ENCODE results near the gene OR10S1.

The OR10S1 gene

DNA sequence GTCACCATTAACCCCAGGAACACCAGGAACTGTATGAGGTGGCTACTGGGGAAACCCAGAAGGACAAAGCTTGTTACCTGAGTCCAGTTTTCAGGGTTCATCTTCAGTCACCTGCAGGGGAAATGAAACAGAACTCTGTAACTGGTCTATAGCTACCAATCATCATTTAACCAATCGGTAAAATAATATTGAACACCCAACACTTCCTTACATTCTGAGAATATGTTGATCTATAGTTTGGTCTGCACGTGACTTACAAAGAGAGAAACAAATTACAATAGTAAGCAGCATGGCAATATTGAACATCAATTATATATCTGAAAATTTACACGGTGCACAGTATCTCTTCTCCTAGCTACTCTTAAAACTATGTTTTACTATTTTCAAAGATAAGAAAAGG lies 33.8 kb downstream of the OR10S1 start, which contains the start of gene OR6T1:
Gene OR6T1 (minus strand): TSS at position 101 of the 400 bp plus-strand sequence. CDS start 0 bp downstream, at position 101.
- Histone ChIP-seq H3K4me3 (ENCODE audit: low read length, poor library complexity, severe bottlenecking) (no peak within 1 kb of the TSS), H3K36me3 (ENCODE audit: insufficient read depth, low read length) (no peaks in the 10 kb centered on the region), H3K9ac (ENCODE audit: low read depth, low read length, poor library complexity, severe bottlenecking) (no peak within 1 kb of the TSS), H3F3A (ENCODE audit: low read depth) (no peaks in the 10 kb centered on the region), H2AFZ (ENCODE audit: low read length) (no peak within 1 kb of the TSS), H4K20me1 (ENCODE audit: insufficient read depth, low read length, poor library complexity, severe bottlenecking) (no peaks in the 10 kb centered on the region), H3K9me2 (replicated peaks; ENCODE audit: low read depth, low read length) (no peaks in the 10 kb centered on the region), H3K4me1 (ENCODE audit: insufficient read depth, low read length, poor library complexity, severe bottlenecking) (no peaks in the 10 kb centered on the region), H3K4me2 (ENCODE audit: low read depth, low read length, poor library complexity, severe bottlenecking) (no peak within 1 kb of the TSS), H3K9me3 (ENCODE audit: insufficient read depth, low read depth, low read length) (no peaks in the 10 kb centered on the region; the same call in 1 of the 2 replicates), H3K79me2 (ENCODE audit: insufficient read depth, low read length) (no peaks in the 10 kb centered on the region), H3K27me3 (ENCODE audit: insufficient read depth, low read length, poor library complexity, severe bottlenecking) (no peaks in the 10 kb centered on the region)
- TF ChIP-seq, protein P1, sequence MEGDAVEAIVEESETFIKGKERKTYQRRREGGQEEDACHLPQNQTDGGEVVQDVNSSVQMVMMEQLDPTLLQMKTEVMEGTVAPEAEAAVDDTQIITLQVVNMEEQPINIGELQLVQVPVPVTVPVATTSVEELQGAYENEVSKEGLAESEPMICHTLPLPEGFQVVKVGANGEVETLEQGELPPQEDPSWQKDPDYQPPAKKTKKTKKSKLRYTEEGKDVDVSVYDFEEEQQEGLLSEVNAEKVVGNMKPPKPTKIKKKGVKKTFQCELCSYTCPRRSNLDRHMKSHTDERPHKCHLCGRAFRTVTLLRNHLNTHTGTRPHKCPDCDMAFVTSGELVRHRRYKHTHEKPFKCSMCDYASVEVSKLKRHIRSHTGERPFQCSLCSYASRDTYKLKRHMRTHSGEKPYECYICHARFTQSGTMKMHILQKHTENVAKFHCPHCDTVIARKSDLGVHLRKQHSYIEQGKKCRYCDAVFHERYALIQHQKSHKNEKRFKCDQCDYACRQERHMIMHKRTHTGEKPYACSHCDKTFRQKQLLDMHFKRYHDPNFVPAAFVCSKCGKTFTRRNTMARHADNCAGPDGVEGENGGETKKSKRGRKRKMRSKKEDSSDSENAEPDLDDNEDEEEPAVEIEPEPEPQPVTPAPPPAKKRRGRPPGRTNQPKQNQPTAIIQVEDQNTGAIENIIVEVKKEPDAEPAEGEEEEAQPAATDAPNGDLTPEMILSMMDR (conservative IDR thresholded peaks at IDR 0.05; ENCODE audit: low read length) = no peak
- TF ChIP-seq EZH2phosphoT487 (IDR thresholded peaks at IDR 0.05; ENCODE audit: borderline replicate concordance) = no peak

DNA sequence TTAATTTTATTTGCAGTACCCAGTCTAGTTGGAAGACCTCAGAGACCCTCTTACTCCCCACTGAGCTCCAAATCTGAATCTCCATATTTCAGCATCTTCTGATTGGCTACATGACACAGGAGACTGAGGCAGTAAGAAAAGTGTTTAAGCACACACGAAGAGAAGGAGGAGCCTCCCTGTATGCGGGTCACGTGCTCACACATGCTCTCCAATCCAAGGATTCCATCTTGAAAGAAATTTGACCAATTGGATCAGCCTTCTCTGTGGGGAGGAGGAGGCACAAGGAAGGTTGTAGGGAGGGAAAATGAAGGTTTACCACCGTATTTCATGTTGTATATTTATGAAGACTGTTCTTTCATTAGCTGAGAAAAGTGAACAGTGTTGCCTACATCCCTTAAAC lies 35.2 kb downstream of the OR10S1 start:
- no peak overlapping the region for H3K9ac ChIP-seq (ENCODE audit: low read depth, low read length, poor library complexity, severe bottlenecking)
- no peak overlapping the region for H3K4me2 ChIP-seq (ENCODE audit: low read depth, low read length, poor library complexity, severe bottlenecking)
- no peak for TF ChIP-seq EZH2phosphoT487 (IDR thresholded peaks at IDR 0.05; ENCODE audit: borderline replicate concordance)
- TF ChIP-seq, protein P1 (conservative IDR thresholded peaks at IDR 0.05; ENCODE audit: low read length) = no peak
- H3K4me1 ChIP-seq (ENCODE audit: insufficient read depth, low read length, poor library complexity, severe bottlenecking) = no peaks in the 10 kb centered on the region
- no peaks in the 10 kb centered on the region for H3F3A ChIP-seq (ENCODE audit: low read depth)
- no peaks in the 10 kb centered on the region for H4K20me1 ChIP-seq (ENCODE audit: insufficient read depth, low read length, poor library complexity, severe bottlenecking)
- H3K36me3 ChIP-seq (ENCODE audit: insufficient read depth, low read length) = no peaks in the 10 kb centered on the region
- H3K9me2 ChIP-seq (replicated peaks; ENCODE audit: low read depth, low read length) = no peaks in the 10 kb centered on the region
- H3K9me3 ChIP-seq (ENCODE audit: insufficient read depth, low read depth, low read length) = no peaks in the 10 kb centered on the region; the same call in 1 of the 2 replicates
- no peaks in the 10 kb centered on the region for H3K27me3 ChIP-seq (ENCODE audit: insufficient read depth, low read length, poor library complexity, severe bottlenecking)
- no peak overlapping the region for H2AFZ ChIP-seq (ENCODE audit: low read length)
- H3K79me2 ChIP-seq (ENCODE audit: insufficient read depth, low read length) = no peaks in the 10 kb centered on the region
- no peak overlapping the region for H3K4me3 ChIP-seq (ENCODE audit: low read length, poor library complexity, severe bottlenecking)

DNA sequence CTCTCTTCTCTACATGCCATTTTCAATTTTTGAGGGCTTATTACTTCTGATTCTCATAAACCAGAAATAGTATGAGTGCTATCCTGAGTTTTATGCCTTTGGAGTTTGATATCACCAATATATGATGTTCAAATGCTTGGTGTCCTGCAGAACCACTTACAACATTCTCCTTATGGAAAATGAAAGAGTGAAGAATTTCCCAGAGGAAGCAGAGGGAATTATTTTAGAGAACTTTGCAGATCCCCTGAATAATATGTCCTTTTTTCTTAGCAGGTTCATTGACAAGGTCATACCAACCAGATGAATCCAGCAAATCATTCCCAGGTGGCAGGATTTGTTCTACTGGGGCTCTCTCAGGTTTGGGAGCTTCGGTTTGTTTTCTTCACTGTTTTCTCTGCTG lies 38.3 kb downstream of the OR10S1 start, which contains the start of gene OR4D5:
Gene OR4D5 (plus strand): TSS at position 301 of the 400 bp plus-strand sequence. CDS start 0 bp downstream, at position 301.
- H3K9ac ChIP-seq (ENCODE audit: low read depth, low read length, poor library complexity, severe bottlenecking) = no peak within 1 kb of the TSS
- H3K9me3 ChIP-seq (ENCODE audit: insufficient read depth, low read depth, low read length) = no peaks in the 10 kb centered on the region; the same call in 1 of the 2 replicates
- no peaks in the 10 kb centered on the region for H3F3A ChIP-seq (ENCODE audit: low read depth)
- H3K27me3 ChIP-seq (ENCODE audit: insufficient read depth, low read length, poor library complexity, severe bottlenecking) = no peaks in the 10 kb centered on the region
- H3K4me3 ChIP-seq (ENCODE audit: low read length, poor library complexity, severe bottlenecking) = no peak within 1 kb of the TSS
- TF ChIP-seq EZH2phosphoT487 (IDR thresholded peaks at IDR 0.05; ENCODE audit: borderline replicate concordance) = no peak
- TF ChIP-seq, protein P1 (conservative IDR thresholded peaks at IDR 0.05; ENCODE audit: low read length) = no peak
- H3K4me2 ChIP-seq (ENCODE audit: low read depth, low read length, poor library complexity, severe bottlenecking) = no peak within 1 kb of the TSS
- no peaks in the 10 kb centered on the region for H3K9me2 ChIP-seq (replicated peaks; ENCODE audit: low read depth, low read length)
- no peak within 1 kb of the TSS for H2AFZ ChIP-seq (ENCODE audit: low read length)
- no peaks in the 10 kb centered on the region for H3K36me3 ChIP-seq (ENCODE audit: insufficient read depth, low read length)
- no peaks in the 10 kb centered on the region for H4K20me1 ChIP-seq (ENCODE audit: insufficient read depth, low read length, poor library complexity, severe bottlenecking)
- no peaks in the 10 kb centered on the region for H3K4me1 ChIP-seq (ENCODE audit: insufficient read depth, low read length, poor library complexity, severe bottlenecking)
- H3K79me2 ChIP-seq (ENCODE audit: insufficient read depth, low read length) = no peaks in the 10 kb centered on the region
